GOT3 (cell line): ENCODE data around the gene NFX1.
"Not testable (repeated sequence)": the region's sequence is repeated elsewhere in the genome, so short reads cannot be mapped to it uniquely, and the experiment has no call there.

Experiments
- DNase-seq: peaks from one replicate; lab custom pipeline; 2025; ENCODE audit warnings: mixed read lengths; lab: John Stamatoyannopoulos, UW

Gene NFX1

DNA sequence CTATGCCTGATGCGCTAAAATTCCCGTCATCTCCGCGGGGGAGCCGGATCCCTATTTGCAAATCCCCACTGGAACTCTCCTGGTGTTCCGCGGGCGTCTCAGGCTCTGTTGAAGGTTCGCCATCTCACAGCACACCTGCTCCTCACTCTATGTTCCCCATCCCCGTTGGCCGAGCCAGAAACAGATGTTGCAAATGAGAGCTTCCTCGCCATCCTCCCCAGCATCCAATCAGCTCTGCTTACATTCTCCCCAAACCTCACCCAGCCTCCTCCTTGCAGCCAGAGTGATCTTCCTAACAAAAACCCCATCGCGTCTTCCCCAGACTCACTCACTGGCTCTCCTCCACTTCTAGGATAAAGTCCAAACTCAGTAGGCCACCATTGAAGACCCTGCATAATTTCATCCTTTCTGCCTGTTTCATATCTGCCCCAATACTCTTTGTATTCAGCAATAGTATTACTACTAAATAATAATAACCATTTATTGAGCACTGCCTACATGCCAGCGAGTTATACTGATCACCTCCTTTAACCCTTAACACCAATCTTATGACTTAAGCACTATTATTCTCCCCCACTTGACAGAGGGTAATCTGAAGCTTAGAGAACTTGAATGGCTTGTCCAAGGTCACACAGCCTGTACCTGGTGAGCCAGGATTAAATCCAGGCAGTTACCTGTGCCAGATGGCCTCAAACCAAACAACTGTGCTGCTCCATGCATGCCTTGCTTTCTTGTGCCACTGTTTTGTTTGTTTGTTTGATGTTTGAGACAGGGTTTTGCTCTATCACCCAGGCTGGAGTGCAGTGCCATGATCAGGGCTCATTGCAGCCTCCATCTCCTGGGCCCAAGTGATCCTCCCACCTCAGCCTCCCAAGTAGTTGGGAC is 98.0 kb downstream of the NFX1 start:
- no peak for DNase-seq

DNA sequence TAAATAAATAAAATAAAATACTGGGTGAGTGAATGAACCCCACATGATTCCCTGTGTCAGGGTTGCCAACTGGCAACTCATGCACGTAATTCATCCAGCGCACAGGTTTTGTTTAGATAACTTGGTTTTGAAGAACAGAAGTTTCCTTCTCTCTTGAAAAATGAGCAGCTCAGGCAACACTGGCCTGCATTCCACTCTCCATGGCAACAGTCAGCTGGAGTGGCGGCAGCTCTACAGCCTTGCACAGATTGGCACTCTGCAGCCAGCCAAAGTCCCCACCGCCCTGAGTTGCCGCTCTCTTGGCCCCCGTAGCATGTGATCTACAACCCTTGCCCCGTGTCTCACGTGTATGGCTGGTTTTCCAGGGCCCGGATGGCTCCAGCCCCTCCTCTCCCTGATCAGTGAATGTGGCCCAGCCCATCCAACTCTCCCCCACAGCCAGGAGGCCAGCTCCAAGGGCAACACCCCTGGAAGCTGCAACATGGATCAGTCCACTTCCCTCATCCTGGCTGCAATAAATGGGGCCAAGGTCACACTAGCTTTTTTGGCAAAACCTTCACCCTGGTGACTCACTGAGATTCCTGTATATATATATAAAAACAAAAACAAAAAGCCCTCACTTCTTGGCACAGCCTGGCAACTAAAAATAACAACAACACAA is 100.9 kb downstream of the NFX1 start:
- DNase-seq = peak; percentile 26

DNA sequence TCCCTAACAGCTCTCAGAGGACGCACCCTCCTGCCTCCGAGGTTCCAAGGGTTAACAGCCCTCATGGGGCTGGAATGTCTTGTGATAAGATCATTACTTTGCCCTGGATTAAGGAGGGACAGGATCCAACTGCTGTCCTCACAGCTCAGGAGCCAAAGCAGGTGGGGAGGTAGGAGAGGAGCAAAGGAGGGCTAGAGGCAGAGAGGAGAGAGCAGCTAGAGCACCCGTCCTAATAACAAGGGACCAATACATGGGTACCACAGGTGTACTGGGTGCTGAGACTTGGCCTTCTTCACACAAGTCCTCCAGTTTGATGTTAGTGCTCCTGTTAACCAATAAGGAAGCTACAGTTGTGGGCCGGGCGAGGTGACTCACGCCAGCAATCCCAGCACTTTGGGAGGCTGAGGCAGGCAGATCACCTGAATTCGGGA is 102.3 kb downstream of the NFX1 start:
- not testable (repeated sequence) for DNase-seq

DNA sequence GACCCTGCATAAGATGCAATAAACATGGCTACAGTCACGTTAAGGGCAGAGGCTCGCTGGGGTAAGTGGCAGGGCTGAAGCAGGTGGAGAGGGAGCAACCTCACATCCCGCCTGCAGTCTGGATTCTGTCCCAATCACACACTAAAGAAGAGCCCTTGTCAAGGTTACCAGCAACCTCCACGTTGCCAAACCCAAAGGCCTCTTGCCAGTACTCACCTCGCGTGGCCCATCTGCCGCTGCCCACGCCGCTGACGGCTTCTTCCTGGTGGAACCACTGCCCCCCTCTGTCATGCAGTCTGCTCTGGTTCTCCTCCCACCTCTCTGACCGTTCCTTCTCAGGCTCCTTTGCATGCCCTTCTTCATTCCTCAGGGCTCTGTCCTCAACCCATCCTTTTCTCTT is 103.3 kb downstream of the NFX1 start:
- no peak for DNase-seq

DNA sequence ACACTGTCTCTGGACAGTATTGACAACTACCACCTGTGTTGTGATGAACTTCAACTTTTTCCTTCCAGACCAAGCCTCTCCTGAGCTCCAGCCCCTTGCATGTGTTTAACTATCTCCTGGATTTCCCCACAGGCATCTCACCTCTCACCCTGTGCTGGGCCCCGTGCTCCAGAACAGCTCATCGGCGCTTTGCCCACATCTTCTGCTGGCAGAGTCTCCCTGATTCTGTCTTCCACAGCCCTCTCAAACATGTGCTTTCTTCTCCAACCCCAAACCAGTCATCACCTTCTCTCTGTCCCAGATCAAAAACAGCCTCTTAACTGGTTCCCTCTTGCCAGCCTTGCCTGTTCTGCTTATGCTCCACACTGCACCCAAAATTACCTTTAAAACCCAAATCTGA is 103.7 kb downstream of the NFX1 start:
- DNase-seq = not testable (repeated sequence)

DNA sequence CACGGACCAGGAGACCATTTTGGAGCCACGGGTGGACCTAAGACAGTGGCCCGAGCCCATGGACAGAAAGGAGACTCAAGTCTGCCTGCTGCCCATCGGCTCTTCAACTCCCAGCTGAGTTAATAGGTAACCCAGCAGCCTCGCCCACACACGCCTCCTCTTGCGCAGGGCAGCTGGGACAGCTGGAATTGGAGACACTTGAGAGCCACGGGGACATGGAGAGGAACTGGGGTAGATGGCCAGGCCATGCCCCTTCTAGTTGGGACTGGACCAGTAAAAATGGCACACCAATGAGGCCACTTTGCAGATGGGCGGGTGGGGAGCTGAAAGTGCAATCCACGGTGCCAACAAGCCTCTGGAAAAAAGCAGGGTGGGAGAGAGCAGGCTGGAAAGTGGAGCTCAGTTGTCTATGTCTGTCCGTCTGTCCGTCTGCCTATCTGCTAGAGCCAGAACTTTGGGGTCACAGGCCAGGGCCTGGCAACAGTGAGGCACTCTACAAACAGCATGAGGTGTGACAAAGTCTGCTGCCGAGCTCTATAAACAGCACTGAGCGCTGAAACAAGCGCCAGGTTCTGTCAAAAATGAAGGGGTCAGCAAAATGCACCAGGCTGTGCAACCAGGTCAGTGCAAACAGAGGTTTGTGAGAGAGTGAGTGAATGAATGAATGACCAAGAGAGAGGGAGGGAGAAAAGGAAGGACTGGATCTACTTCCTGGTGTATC is 105.0 kb downstream of the NFX1 start:
- DNase-seq = not testable (repeated sequence)

DNA sequence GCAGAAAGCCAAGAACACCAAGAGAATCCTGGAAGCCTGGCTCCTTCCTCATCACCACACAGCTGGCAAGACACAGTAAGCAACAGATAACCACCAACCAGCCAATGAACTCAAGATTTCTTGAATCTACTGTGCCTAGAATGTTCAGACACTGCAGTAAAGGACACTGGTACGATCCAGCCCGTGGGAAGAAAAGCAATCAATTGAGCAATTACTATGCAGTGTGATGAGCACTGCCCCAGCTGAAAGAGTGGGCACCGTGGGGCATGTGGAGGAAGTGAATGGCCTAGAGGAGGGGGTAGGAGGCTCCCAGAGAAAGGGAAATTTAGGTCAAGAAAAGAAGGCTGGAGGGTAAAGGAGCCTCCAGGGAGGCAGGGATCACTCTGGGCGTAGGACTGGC is 107.5 kb downstream of the NFX1 start:
- DNase-seq = not testable (repeated sequence)

DNA sequence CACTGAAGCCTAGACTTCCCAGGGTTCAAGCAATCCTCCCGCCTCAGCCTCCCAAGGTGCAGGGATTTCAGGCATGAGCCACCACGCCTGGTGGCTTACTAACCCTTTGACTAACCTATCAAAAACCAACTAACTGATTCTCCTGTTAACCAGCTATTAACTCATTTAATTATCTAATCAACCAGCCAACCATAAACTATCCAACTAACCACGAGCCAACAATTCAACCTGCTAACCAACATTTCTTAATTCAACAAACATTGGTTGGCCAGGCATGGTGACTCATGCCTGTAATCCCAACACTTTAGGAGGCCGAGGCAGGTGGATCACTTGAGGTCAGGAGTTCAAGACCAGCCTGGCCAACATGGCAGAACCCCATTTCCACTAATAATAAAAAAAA is 108.7 kb downstream of the NFX1 start:
- not testable (repeated sequence) for DNase-seq

DNA sequence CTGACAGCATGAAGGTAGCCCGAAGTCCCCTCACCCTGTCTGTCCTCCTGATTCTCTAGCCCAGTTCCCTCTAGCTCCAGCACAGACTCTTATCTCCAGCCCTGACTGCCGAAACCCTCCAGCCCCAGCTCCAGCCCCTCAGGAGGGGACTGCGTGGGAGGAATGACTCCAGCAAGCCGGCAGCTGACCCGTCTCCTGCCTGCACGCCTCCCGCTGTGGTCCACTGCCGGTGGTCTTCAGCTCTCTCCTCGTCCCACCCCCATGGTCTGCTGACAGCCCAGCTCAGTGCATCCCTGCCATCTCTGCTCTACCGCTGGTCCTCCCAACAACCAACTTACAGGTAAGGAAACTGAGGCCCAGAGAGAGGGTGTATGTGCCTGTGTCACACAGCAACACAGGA is 111.5 kb downstream of the NFX1 start:
- DNase-seq = not testable (repeated sequence)

DNA sequence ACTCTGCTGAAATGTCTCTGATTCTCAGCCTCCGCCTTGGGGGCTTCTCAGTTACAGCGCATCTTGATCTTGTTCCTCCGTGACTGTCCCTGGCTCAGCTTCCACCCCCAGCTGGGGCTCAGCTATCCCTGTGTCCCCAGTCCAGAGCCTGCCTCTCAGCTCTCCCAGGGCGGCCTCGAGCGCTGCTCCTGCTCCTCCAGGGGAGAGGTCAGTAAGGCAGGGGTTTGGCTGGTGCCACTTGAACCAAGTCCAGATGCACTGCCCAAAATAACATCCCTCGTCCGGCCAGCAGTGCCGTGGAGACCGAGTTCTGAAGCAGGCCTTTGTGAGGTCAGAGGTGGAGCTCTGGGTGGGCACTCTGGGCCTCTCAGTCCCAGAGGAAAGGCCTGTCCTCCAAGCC is 112.1 kb downstream of the NFX1 start, which contains the start of gene AQP7:
TSS of gene AQP7 (minus strand) at position 198 of the 400 bp plus-strand sequence. CDS start 1,306 bp downstream, outside the sequence.
- not testable (repeated sequence) for DNase-seq

DNA sequence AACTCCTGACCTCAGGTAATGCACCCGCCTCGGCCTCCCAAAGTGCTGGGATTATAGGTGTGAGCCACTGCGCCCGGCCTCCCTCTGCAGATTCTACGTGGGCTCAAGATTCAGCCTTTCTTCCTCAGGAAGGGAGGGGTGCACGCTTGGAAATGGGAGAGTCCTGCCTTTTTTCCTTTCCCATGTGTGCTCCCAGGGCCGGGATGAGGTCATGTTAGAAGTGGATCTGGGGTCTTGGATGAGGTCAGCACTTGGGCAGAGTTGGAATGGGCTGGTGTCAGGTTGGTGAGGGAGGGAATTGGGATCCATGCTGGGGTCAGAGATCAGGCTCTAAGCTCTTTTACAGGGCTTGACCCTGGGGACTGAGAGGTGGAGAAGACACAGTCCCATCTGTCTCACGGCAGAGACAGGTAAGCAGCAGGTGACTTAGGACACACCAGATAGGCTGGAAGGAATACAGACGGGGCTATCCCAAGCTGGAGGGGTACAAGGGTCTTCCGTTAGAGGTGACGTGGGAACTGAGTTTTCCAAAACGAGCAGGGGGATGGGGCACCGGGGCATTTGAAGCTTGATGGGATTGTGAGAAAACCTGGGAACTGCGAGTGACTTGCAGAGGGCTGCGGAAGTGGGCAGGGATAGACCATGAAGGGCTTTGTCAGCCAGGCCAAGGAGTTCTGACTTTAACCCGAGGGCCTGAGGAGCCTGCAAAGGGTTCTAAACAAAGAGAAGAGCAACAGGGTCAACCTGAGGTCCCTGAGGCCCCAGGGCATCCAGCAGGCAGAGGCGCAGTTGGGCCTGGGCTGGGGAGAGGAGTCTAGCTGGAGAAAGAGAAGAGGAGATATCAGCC is 113.8 kb downstream of the NFX1 start:
- no peak for DNase-seq

DNA sequence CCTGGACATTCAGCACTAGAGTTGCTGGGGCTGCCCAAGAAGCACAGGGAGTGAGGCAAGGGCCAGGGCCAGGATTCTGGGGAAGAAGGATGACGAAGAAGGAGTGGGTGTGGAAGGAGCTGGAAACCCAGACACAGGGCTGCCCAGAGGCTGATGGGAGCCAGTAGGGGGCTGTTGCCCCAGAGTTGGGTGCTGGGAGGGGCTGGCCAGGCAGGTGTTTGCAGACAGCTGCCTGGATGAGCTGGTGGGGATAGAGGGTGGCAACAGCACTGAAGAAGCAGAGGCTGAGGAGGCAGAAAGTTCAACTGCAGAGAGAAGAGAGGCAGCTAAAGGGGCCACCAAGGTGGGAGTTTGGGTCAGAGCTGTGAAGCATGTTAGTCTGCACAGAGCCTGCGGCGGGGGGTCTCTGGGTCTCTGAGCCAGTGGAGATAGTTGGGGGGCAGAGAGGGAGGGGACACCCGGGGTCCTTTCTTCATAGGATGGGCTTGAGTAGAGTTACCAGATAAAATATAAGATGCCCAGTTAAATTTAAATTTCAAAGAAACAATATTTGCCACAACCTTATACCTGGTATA is 114.6 kb downstream of the NFX1 start:
- no peak for DNase-seq

DNA sequence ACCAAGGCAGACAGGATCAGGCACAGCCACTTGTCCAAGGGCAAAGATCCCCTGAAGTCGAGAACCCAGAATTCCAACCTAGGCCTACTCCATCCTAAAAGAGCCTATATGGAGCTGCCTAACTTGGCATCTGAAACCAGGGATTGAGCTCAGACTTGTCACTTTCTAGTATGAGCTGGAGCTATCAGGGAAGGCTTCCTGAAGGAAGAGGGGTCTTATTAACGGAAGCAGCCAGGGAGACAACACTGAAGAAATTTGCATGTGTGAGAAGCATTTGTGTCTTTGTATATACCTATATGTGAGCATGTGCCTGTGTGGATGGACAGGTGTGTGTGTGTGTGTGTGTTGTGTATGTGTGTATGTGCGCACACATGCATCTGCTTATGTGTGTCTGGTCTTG is 116.7 kb downstream of the NFX1 start:
- DNase-seq = no peak

DNA sequence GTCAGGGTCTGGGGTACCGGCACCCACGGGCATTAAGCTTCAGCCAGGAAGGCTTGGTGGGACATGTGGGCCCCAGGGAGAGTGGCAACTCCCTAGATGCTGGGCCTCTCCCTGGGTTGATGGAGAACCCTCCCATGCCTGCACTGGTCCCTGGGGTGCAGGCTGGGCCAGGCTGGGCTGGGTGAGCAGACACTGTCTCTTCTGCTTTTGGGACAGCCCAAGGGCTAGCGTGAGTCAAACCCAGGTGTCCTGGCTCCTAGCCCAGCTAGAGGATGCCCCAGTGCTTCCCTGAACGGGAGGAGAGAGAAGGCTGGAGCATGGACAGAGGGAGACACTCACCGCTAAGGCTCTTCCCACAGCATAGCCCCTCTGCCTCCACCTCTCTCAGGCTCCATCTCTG is 117.8 kb downstream of the NFX1 start:
- DNase-seq = no peak

DNA sequence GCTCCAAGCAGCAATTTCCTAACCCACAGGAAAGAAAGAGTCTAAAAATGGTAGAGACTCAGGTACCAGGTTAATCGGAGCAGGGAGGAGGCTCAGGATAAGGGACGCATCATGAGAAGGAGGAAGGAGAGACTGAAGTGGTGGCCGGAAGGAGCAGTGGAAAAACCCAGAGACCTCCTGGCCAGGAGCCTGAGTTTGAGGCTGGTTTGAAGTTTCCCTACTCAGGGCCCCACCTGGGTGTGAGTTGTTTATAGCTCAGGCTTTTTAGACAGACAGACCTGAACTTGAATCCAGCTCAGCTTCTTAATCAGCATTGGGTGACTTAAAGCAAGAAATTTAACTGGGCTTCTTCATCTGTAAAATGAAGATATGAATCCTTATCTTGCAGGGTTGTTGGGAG is 124.0 kb downstream of the NFX1 start:
- DNase-seq = no peak

DNA sequence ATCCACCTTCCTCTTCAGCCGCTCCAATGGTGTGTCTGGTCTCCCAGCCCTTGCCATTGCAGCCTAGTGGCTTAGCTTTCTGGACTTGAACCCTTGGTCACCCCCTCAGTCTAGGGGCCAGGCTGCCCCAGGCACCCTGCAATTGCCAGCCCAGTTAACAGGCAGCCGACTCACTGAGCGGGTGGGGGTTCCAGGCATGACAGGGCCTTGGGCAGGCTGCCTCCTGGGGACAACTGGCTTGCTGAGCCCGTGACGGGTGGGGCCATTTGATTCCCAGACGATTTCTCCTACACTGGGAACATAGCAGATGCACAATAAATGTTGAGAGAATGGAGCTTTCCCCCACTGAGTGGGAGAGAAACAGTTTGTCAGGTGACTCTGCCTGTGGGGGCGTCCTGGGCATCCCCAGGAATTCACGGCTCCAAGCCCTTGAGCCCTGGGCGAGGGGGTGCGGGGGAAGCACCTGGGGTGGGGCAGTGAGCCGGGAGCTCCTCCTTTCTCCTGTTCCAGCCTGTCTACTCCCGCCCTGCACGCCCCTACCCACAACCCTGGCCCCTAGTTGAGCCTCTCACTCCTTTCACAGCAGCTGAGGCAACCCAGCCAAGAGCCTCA is 124.7 kb downstream of the NFX1 start:
- no peak for DNase-seq

DNA sequence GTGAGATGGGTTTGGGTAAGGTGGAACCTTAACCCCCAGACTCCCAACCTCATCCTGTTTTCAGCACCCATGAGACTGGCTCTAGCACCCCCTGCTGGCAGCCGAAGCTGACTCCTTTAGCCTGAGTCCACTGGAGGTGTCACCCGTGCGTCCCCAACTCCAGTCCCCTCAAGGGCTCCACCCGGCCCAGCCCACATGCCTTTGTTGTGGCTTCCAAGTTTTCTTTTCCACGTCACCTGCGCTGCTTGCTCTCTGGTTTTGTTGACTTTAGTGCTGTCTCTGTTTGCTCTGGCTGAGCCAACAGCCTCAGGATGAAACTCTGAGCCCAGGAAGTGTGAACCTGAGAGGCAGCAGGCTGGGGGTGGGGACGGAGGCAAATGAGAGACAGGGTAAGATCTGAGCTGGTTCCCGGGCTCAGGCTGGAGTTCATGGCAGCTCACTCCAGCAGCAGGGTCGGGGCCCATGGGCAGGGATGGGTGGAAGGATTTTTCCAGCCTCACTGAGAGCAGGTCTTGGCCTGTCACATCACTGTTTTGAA is 125.3 kb downstream of the NFX1 start:
- DNase-seq = peak; percentile 6

DNA sequence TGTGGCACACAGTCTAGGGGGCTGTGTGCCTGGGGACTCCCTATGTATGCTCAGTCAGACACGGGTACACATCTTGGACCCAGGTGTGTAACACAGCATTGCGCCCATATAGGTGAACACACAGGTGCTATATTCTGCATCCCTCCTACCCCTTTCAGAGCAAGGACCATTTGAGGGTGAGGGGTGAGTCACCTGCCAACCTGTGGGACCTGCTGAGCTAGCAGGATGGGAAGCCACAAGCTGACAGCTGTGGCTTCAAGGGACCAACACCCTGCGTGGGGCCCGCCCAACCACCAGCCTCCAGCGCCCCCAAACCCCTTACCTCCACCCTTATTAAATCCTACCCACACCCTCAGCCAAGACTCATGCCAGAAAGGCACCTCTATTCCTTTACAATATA is 126.7 kb downstream of the NFX1 start:
- DNase-seq = no peak

DNA sequence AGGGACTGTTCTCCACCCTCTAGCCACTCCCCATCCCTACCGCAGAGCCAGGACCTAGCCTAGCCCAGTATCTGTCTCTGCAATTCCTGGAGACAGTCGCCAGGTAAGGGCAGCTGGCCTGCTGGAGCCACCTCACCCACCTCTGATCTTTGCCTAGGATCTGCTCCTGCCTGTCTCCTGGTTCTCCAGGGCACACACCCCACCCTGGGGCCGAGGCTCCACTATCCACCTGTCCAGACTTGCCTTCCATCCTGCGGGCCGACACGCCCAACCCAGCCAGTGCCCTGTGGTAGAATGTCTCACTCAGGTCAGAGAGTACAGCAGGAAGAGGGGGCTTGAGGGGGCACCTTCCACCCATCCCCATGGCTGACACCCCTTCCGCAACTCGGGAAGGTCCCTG is 127.8 kb downstream of the NFX1 start:
- no peak for DNase-seq

DNA sequence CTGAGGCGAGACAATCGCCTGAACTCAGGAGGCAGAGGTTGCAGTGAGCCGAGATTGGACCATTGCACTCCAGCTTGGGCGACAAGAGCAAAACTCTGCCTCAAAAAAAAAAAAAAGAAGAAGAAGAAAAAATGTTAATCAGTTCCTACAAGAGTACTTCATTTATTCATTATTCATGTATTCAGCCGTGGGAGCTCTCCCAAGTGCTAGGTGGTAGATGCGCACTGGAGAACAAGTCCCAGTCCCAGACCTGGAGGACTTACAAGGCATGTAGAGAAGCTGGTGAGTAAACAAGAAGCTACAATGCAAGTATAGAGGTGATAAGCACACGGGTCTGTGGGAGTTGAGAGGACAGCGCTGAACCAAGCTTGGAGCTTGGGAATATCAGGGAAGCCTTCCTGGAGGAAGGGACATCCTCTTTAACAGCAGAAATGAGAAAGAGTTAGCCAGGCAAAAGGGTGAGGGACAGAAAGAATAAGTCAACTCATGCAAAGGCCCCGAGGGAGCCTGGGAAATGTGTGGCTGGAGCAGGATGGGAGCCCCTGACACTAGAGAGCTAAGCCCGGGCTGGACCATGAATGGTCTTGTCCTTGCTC is 129.5 kb downstream of the NFX1 start:
- no peak for DNase-seq
